Activated CD4-positive, alpha-beta T cell treated with anti-CD3 and anti-CD28 coated beads, Interleukin-2, Interleukin-6, amounts not matched to agents 100 ng/mL and 50 ng/mL, durations not matched to agents 16 hours and 8 hours (primary cell): ENCODE data around the gene GLMN.
A peak's percentile ranks its signal among the peaks of the same experiment; 100 is the strongest.
"Not testable (repeated sequence)": the region's sequence is repeated elsewhere in the genome, so short reads cannot be mapped to it uniquely, and the experiment has no call there.

Experiments
- DNase-seq: peaks from one replicate; pipeline ENCODE4 v3.0.0-alpha.2; 2020

GLMN gene

GRCh38 chr1:92299477-92300150 lies 827 bp upstream of the GLMN start:
- DNase-seq = peak; percentile 10

- DNase-seq = no peak
These were observed 594 bp downstream of the GLMN start for GRCh38 chr1:92298213-92298572.

- peak; percentile 32 for DNase-seq
These were observed 7.3 kb downstream of the GLMN start for GRCh38 chr1:92291372-92291999.

GRCh38 chr1:92281411-92281810 lies 17.4 kb downstream of the GLMN start:
- not testable (repeated sequence) for DNase-seq

- not testable (repeated sequence) for DNase-seq
These were observed 19.0 kb downstream of the GLMN start for GRCh38 chr1:92279781-92280180.

DNA sequence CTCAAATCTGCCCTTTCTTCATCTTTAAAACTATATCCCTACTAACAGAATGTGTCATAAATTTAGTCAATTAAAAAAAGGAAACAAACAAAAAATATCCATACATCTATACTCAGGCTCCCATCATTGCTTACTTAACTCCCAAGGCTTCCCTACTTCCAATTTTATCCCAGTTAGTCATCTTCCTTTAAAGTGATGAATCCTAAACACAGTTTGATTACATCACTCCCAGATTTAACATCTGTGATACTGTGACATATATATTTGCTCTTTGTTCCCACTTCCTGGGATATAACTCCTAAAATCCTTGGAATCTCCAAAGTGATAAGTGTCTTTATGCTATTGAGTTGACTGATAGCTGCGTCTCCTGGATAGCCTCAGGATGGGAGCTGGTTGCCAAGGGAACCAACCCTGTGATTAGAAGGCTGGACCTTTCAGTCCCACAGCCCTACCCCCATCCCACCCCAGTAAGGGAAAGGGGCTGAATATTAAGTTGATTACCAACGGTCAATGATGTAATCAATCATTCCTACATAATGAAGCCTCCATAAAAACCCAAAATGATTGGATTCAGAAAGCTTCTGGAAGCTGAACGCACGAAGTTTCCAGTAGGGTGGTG lies 21.6 kb downstream of the GLMN start:
- DNase-seq = no peak

GRCh38 chr1:92276082-92276481 lies 22.7 kb downstream of the GLMN start:
- DNase-seq = no peak

DNA sequence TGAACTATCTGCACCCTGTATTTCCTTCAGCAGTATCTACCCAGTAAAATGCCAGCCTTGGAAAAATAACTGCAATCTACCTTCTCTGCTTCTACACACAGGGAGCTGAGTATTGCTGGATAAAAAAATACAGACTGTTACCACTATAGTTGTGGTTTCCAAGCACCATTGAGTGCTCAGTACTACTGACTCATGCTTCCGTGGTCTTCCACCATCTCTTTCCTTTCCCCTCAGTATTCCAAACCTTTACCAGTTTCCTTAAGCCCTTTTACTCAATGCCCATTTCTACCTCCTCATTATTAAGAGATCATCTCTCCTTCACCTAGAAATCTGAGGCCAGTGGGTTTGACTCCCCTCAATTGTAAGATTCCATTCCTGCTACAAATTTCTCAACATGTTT lies 23.8 kb downstream of the GLMN start:
- DNase-seq = no peak

DNA sequence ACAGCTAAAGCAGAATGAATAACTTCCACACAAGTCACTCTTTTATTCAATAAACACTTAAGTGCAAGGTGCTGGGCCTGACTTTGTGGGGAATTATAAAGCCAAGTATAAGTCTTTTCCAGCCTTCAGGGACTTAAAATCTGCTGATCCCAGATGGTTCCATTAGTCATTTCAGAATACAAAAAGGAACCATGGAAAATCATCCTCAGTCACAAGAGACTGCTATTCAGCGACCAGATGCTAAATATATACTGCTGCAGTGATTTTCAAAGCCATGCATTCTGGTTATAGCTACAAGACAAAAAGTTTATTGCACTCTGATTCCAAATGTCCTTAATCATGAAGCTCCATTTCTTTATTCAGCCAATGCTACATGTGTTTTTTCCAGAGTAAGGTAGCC lies 25.7 kb downstream of the GLMN start:
- DNase-seq = no peak

- DNase-seq = no peak
These were observed 36.3 kb downstream of the GLMN start for GRCh38 chr1:92262516-92262915.

- DNase-seq = no peak
These were observed 39.4 kb downstream of the GLMN start for GRCh38 chr1:92259350-92259749.

- DNase-seq = not testable (repeated sequence)
These were observed 44.1 kb downstream of the GLMN start for GRCh38 chr1:92254714-92255113.

- no peak for DNase-seq
These were observed 54.4 kb downstream of the GLMN start for GRCh38 chr1:92244376-92244775.

DNA sequence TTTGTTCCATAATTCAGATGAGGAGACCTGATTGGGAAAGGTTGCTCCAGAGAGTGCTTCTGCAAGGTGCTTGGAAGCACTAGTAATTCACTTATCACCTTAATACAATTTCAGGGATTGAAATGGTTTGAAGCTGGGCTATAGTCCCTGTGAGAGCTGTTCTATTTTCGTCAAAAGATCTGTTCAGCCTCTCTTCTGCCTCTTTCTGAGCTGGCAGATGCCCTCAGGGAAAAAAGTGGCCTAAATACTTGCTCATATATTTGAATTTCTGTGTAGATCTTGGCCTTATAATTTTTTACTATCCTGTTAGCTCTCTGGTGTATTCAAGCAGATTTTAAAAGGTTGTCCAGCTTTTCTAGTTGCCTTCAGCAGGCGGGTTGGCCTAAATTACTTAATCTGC lies 58.8 kb downstream of the GLMN start:
- no peak for DNase-seq

GRCh38 chr1:92230736-92231135 lies 68.1 kb downstream of the GLMN start:
- no peak for DNase-seq

DNA sequence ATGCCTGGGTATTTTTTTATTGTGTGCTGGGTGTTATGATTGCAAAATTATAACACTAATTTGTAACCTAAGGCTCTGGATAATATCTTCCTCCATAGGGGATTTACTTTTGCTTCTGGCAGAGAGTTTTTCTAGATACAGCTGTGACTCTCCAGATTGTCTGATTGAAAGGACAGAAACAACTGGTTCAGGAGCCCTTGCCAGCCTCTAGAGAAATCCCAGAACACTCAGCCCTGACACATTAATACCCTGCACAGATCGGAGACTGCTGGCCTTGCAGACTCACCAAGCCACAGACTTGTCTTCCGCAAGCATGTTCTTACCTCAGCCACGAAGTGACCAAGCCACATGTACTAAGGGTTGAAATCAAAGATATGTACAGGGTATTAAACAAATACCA lies 70.4 kb downstream of the GLMN start:
- no peak for DNase-seq

GRCh38 chr1:92219028-92219427 lies 79.8 kb downstream of the GLMN start:
- no peak for DNase-seq

GRCh38 chr1:92218559-92218958 lies 80.2 kb downstream of the GLMN start:
- no peak for DNase-seq

DNA sequence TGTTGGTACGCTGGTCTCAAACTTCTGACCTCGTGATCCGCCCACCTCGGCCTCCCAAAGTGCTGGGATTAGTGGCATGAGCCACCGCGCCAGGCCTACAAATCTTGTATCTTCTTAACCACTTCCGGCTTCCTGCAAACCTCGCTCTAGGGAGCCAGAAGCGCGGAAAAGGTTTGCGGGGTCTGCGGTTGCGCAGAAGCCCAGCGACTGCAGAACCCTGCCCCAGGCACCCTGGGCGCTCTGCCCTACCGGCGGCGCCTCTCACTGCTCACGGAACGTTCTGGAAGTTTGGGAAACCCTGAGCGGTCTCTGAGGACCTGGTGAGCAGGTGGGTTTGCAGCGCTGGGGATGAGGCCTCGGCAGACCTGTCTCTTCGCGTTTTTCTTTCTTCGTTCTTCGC lies 81.1 kb downstream of the GLMN start, which contains the start of gene C1orf146:
Gene C1orf146 (plus strand): TSS at position 195 of the 400 bp plus-strand sequence. CDS start 13,506 bp downstream, outside the sequence.
- no peak for DNase-seq

DNA sequence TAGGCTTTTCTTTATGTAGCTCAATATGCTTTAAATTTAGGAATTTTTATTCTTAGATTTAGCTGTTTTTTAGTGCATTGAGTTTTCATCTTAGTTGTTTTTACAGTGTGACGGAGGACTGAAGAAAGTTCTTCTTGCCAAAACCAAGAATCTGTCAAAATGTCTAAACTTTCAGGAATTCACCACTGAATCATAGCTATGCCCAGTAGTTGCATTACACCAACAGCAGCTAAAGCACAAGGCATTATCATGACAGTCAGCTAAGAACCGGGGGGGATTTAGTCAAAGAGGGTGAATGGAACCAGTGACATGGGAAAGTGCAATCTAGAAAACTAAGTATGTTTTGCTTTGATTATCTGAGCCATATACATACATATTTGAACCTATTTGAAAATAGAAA lies 87.6 kb downstream of the GLMN start:
- no peak for DNase-seq

- DNase-seq = no peak
These were observed 88.1 kb downstream of the GLMN start for GRCh38 chr1:92210701-92211100.

GRCh38 chr1:92203105-92203504 lies 95.7 kb downstream of the GLMN start:
- DNase-seq = no peak

- no peak for DNase-seq
These were observed 96.8 kb downstream of the GLMN start for GRCh38 chr1:92201973-92202372.
